ENCODE measurements around the gene ARL6IP4. TPM values are rescaled to one million over a fixed set of nuclear protein-coding genes. Genes with fewer than 3 reads are reported as not detected.

ARL6IP4 gene
- total and polyA plus RNA-seq, 2 donors (not counting 1 experiment from before 2014, with no cell fraction given): 145 to 149 TPM

- Histone ChIP-seq H3K4me3 (replicated peaks in 1 of 4; ENCODE audit: control extremely low read depth in 1 of 4, insufficient read depth in 1 of 4, low read depth in 3 of 4, low read length in 4 of 4) (no peak overlapping the region), H3K27ac (ENCODE audit: insufficient read depth, low read length) (no peak overlapping the region), H4K20me1 (ENCODE audit: control insufficient read depth, extremely low read depth, insufficient read depth, low read length) (no peaks in the 10 kb centered on the region), H3K79me2 (ENCODE audit: control insufficient read depth, insufficient read depth, low read length) (no peaks in the 10 kb centered on the region), H3K27me3 (ENCODE audit: control insufficient read depth, insufficient read depth, low read length) (no peaks in the 10 kb centered on the region), H2AFZ (ENCODE audit: low read length) (no peak overlapping the region), H3K9me3 (ENCODE audit: control insufficient read depth, insufficient read depth, low read depth, low read length) (no peaks in the 10 kb centered on the region), H3K4me2 (ENCODE audit: extremely low read depth, insufficient read depth, low read length) (no peak overlapping the region), H3K36me3 (ENCODE audit: control insufficient read depth, insufficient read depth, low read length) (peaks cover 20% of the 10 kb centered on the region), H3K4me1 (ENCODE audit: control insufficient read depth, extremely low read depth, insufficient read depth, low read length) (no peaks in the 10 kb centered on the region), H3K9ac (ENCODE audit: insufficient read depth, low read length) (no peak overlapping the region)
- DNase-seq (ENCODE audit: low read depth in 2 of 2): no peak
- no peak for TF ChIP-seq EZH2 (IDR thresholded peaks at IDR 0.05; ENCODE audit: low read length, missing control alignments)
Measured at GRCh38 chr12:122990561-122990960, 10.1 kb downstream of the ARL6IP4 start.

GRCh38 chr12:122990961-122991622, 10.6 kb downstream of the ARL6IP4 start:
- no peaks in the 10 kb centered on the region for H3K4me1 ChIP-seq (ENCODE audit: control insufficient read depth, extremely low read depth, insufficient read depth, low read length)
- no peak overlapping the region for H3K9ac ChIP-seq (ENCODE audit: insufficient read depth, low read length)
- H3K4me3 ChIP-seq (replicated peaks in 1 of 4; ENCODE audit: control extremely low read depth in 1 of 4, insufficient read depth in 1 of 4, low read depth in 3 of 4, low read length in 4 of 4): no peak overlapping the region
- H3K4me2 ChIP-seq (ENCODE audit: extremely low read depth, insufficient read depth, low read length): no peak overlapping the region
- H2AFZ ChIP-seq (ENCODE audit: low read length): no peak overlapping the region
- H3K79me2 ChIP-seq (ENCODE audit: control insufficient read depth, insufficient read depth, low read length): no peaks in the 10 kb centered on the region
- H3K27ac ChIP-seq (ENCODE audit: insufficient read depth, low read length): no peak overlapping the region
- DNase-seq (ENCODE audit: low read depth in 2 of 2): no peak
- no peaks in the 10 kb centered on the region for H4K20me1 ChIP-seq (ENCODE audit: control insufficient read depth, extremely low read depth, insufficient read depth, low read length)
- no peaks in the 10 kb centered on the region for H3K27me3 ChIP-seq (ENCODE audit: control insufficient read depth, insufficient read depth, low read length)
- peaks cover 18% of the 10 kb centered on the region for H3K36me3 ChIP-seq (ENCODE audit: control insufficient read depth, insufficient read depth, low read length)
- no peaks in the 10 kb centered on the region for H3K9me3 ChIP-seq (ENCODE audit: control insufficient read depth, insufficient read depth, low read depth, low read length)
- TF ChIP-seq EZH2 (IDR thresholded peaks at IDR 0.05; ENCODE audit: low read length, missing control alignments): no peak
- no peak for TF ChIP-seq CTCF (conservative IDR thresholded peaks at IDR 0.05 in 1 of 2, IDR thresholded peaks at IDR 0.05 in 1 of 2; ENCODE audit: low read depth in 1 of 2, low read length in 2 of 2)

- H2AFZ ChIP-seq (ENCODE audit: low read length): no peak overlapping the region
- no peak overlapping the region for H3K9ac ChIP-seq (ENCODE audit: insufficient read depth, low read length)
- no peak overlapping the region for H3K4me2 ChIP-seq (ENCODE audit: extremely low read depth, insufficient read depth, low read length)
- TF ChIP-seq CTCF (conservative IDR thresholded peaks at IDR 0.05 in 1 of 2, IDR thresholded peaks at IDR 0.05 in 1 of 2; ENCODE audit: low read depth in 1 of 2, low read length in 2 of 2) (no peak), EZH2 (IDR thresholded peaks at IDR 0.05; ENCODE audit: low read length, missing control alignments) (no peak)
- H3K27ac ChIP-seq (ENCODE audit: insufficient read depth, low read length): no peak overlapping the region
- no peaks in the 10 kb centered on the region for H3K9me3 ChIP-seq (ENCODE audit: control insufficient read depth, insufficient read depth, low read depth, low read length)
- no peaks in the 10 kb centered on the region for H3K27me3 ChIP-seq (ENCODE audit: control insufficient read depth, insufficient read depth, low read length)
- no peak for DNase-seq (ENCODE audit: low read depth in 2 of 2)
- no peak overlapping the region for H3K4me3 ChIP-seq (replicated peaks in 1 of 4; ENCODE audit: control extremely low read depth in 1 of 4, insufficient read depth in 1 of 4, low read depth in 3 of 4, low read length in 4 of 4)
- no peaks in the 10 kb centered on the region for H3K79me2 ChIP-seq (ENCODE audit: control insufficient read depth, insufficient read depth, low read length)
- peaks cover 12% of the 10 kb centered on the region for H3K36me3 ChIP-seq (ENCODE audit: control insufficient read depth, insufficient read depth, low read length)
- H4K20me1 ChIP-seq (ENCODE audit: control insufficient read depth, extremely low read depth, insufficient read depth, low read length): no peaks in the 10 kb centered on the region
- H3K4me1 ChIP-seq (ENCODE audit: control insufficient read depth, extremely low read depth, insufficient read depth, low read length): no peaks in the 10 kb centered on the region
Measured at GRCh38 chr12:122991623-122992275, 11.3 kb downstream of the ARL6IP4 start.

Data from fibroblast of lung (primary cell).